WTC11 (cell line): Measurements from ENCODE around the gene XIRP2. TPM values are rescaled to one million over a fixed set of nuclear protein-coding genes. Genes with fewer than 3 reads are reported as not detected.

Experiments
- ATAC-seq: fragments of 200-7000 bp; cut with Tn5 transposase; 2 replicates; pipeline ENCODE4 v1.10.0; 2021; ENCODE audit warnings: mild to moderate bottlenecking, moderate library complexity
- CTCF ChIA-PET: fragments of 300-600 bp; sonication (Branson Sonifier 250); formaldehyde crosslinking; loops from one replicate; lab custom pipeline; 2021; ENCODE audit warnings: antibody characterized with exemption; lab: Charles Lee
- POLR2A ChIA-PET: fragments of 350-600 bp; sonication (Branson Sonifier 250); formaldehyde crosslinking; loops from one replicate; lab custom pipeline; 2021; ENCODE audit warnings: antibody characterized with exemption; lab: Charles Lee
- DNase-seq: peaks from one replicate; pipeline ENCODE4 v3.0.0; 2021; ENCODE audit warnings: low spot score
- H3K27ac Mint-ChIP-seq: 2 replicates; pipeline ENCODE4 v1.8.0; 2021; ENCODE audit warnings: mixed read lengths
- H3K27me3 Mint-ChIP-seq: 2 replicates; pipeline ENCODE4 v1.8.0; 2021; ENCODE audit warnings: low read depth, mild to moderate bottlenecking, moderate library complexity, mixed read lengths
- H3K36me3 Mint-ChIP-seq: 2 replicates; pipeline ENCODE4 v1.8.0; 2021; ENCODE audit warnings: mixed read lengths
- H3K4me1 Mint-ChIP-seq: 2 replicates; pipeline ENCODE4 v1.8.0; 2022; ENCODE audit warnings: mixed read lengths
- H3K4me3 Mint-ChIP-seq: 2 replicates; pipeline ENCODE4 v1.8.0; 2021; ENCODE audit warnings: mild to moderate bottlenecking, moderate library complexity, mixed read lengths
- H3K9me3 Mint-ChIP-seq: 2 replicates; pipeline ENCODE4 v1.8.0; 2021; ENCODE audit warnings: mixed read lengths
- AFF4 ChIP-seq: sonication (generic); formaldehyde crosslinking; IDR thresholded peaks from 2 replicates; pipeline ENCODE4 v1.8.1; 2023; ENCODE audit warnings: mild to moderate bottlenecking, missing genetic modification reagents, borderline replicate concordance
- AR ChIP-seq: fragments of 250-450 bp; sonication (Bioruptor Pico); IDR thresholded peaks from 2 replicates; pipeline ENCODE4 v1.9.0; 2021; ENCODE audit warnings: mild to moderate bottlenecking
- ATF1 ChIP-seq: sonication (generic); formaldehyde crosslinking; IDR thresholded peaks from 2 replicates; pipeline ENCODE4 v1.8.1; 2023; ENCODE audit warnings: mild to moderate bottlenecking, moderate library complexity, missing genetic modification reagents
- ATF2 ChIP-seq: sonication (generic); formaldehyde crosslinking; IDR thresholded peaks from 2 replicates; pipeline ENCODE4 v1.8.1; 2022; ENCODE audit warnings: low read depth, missing genetic modification reagents, borderline replicate concordance
- E2F4 ChIP-seq: sonication (generic); formaldehyde crosslinking; IDR thresholded peaks from 2 replicates; pipeline ENCODE4 v1.8.1; 2022; ENCODE audit warnings: low read depth, mild to moderate bottlenecking, moderate library complexity, missing genetic modification reagents, borderline replicate concordance
- FOXK1 ChIP-seq: sonication (generic); formaldehyde crosslinking; IDR thresholded peaks from 2 replicates; pipeline ENCODE4 v1.8.0; 2022; ENCODE audit warnings: mild to moderate bottlenecking, moderate library complexity, missing genetic modification reagents
- GABPB1 ChIP-seq: sonication (generic); formaldehyde crosslinking; IDR thresholded peaks from 2 replicates; pipeline ENCODE4 v1.8.1; 2023; ENCODE audit warnings: mild to moderate bottlenecking, missing genetic modification reagents
- HMGA2 ChIP-seq: fragments of 250-450 bp; sonication (Bioruptor Pico); IDR thresholded peaks from 2 replicates; pipeline ENCODE4 v1.4.0; 2021; ENCODE audit warnings: mild to moderate bottlenecking, moderate library complexity
- HMGXB4 ChIP-seq: sonication (generic); formaldehyde crosslinking; IDR thresholded peaks from 2 replicates; pipeline ENCODE4 v1.8.1; 2023; ENCODE audit warnings: mild to moderate bottlenecking, moderate library complexity, missing genetic modification reagents
- NFATC4 ChIP-seq: fragments of 250-450 bp; sonication (Bioruptor Pico); IDR thresholded peaks from 2 replicates; pipeline ENCODE4 v1.9.0; 2021; ENCODE audit warnings: mild to moderate bottlenecking
- NFE2L1 ChIP-seq: sonication (generic); formaldehyde crosslinking; IDR thresholded peaks from 2 replicates; pipeline ENCODE4 v1.8.1; 2023; ENCODE audit warnings: missing genetic modification reagents
- NR3C1 ChIP-seq: sonication (generic); formaldehyde crosslinking; conservative IDR thresholded peaks from 2 replicates; pipeline ENCODE4 v1.8.1; 2023; ENCODE audit warnings: low read depth, mild to moderate bottlenecking, missing genetic modification reagents
- PRDM15 ChIP-seq: sonication (generic); formaldehyde crosslinking; IDR thresholded peaks from 2 replicates; pipeline ENCODE4 v1.8.0; 2022; ENCODE audit warnings: missing genetic modification reagents
- PRRX2 ChIP-seq: fragments of 250-450 bp; sonication (Bioruptor Pico); IDR thresholded peaks from 2 replicates; pipeline ENCODE4 v1.8.0; 2021; ENCODE audit warnings: mild to moderate bottlenecking
- SP1 ChIP-seq: sonication (generic); formaldehyde crosslinking; conservative IDR thresholded peaks from 2 replicates; pipeline ENCODE4 v1.8.1; 2022; ENCODE audit warnings: missing genetic modification reagents
- TP53 ChIP-seq: sonication (generic); formaldehyde crosslinking; IDR thresholded peaks from 2 replicates; pipeline ENCODE4 v1.8.1; 2023; ENCODE audit warnings: mild to moderate bottlenecking, missing genetic modification reagents
- ZBTB43 ChIP-seq: sonication (generic); formaldehyde crosslinking; IDR thresholded peaks from 2 replicates; pipeline ENCODE4 v1.8.1; 2023; ENCODE audit warnings: mild to moderate bottlenecking, missing genetic modification reagents
- total RNA-seq: library from RNA; stranded (reverse); gene quantifications from 3 replicates; pipeline ENCODE4 v1.2.3, GENCODE V29; 2021

Gene XIRP2
- total RNA-seq, 1 experiment from 2014 or later, result 0.87 TPM

- POLR2A ChIA-PET, result no interaction called here
- no peak for TF ChIP-seq NFATC4 (CRISPR knock-in tag)
- TF ChIP-seq PRDM15 (CRISPR knock-in tag), result no peak
- no peak for TF ChIP-seq AFF4 (CRISPR knock-in tag)
- no peak for TF ChIP-seq HMGA2 (CRISPR knock-in tag)
- TF ChIP-seq PRRX2 (CRISPR knock-in tag), result no peak
- TF ChIP-seq TP53 (CRISPR knock-in tag), result no peak
- no peak for TF ChIP-seq NR3C1 (CRISPR knock-in tag)
- TF ChIP-seq ATF1 (CRISPR knock-in tag), result no peak
- no peak for TF ChIP-seq GABPB1 (CRISPR knock-in tag)
- TF ChIP-seq HMGXB4, result no peak
- TF ChIP-seq, all 79 proteins: peak for 0
- Mint-ChIP-seq H3K27ac (no peak overlapping the region), H3K27me3 (no peaks in the 10 kb centered on the region), H3K9me3 (peaks cover 5% of the 10 kb centered on the region), H3K4me1 (peaks cover 27% of the 10 kb centered on the region), H3K4me3 (no peak overlapping the region), H3K36me3 (no peaks in the 10 kb centered on the region)
- ATAC-seq (peak; percentile 26; the same call in 1 of the 2 replicates), DNase-seq (no peak)
- CTCF ChIA-PET, result no interaction called here
Measured at GRCh38 chr2:166972418-166972817, 84.1 kb downstream of the XIRP2 start.

- H3K27me3 Mint-ChIP-seq, result no peaks in the 10 kb centered on the region; the same call in 1 of the 2 replicates
- ChIA-PET POLR2A (no interaction called here), CTCF (no interaction called here)
- H3K4me1 Mint-ChIP-seq, result peaks cover 10% of the 10 kb centered on the region
- H3K4me3 Mint-ChIP-seq, result no peak overlapping the region
- DNase-seq (no peak), ATAC-seq (no peak)
- peaks cover 14% of the 10 kb centered on the region; the same call in 1 of the 2 replicates for H3K36me3 Mint-ChIP-seq
- H3K9me3 Mint-ChIP-seq, result peaks cover 19% of the 10 kb centered on the region
- no peak overlapping the region for H3K27ac Mint-ChIP-seq
- no peak for TF ChIP-seq SP1 (CRISPR knock-in tag)
- TF ChIP-seq E2F4, result no peak
- no peak for TF ChIP-seq ZBTB43 (CRISPR knock-in tag)
- TF ChIP-seq ATF2, result no peak
- TF ChIP-seq ATF1 (CRISPR knock-in tag), result no peak
- TF ChIP-seq NFE2L1 (CRISPR knock-in tag), result no peak
- TF ChIP-seq FOXK1, result no peak
- no peak for TF ChIP-seq TP53 (CRISPR knock-in tag)
- TF ChIP-seq AR (CRISPR knock-in tag), result no peak
Measured at GRCh38 chr2:166984188-166984587, 95.9 kb downstream of the XIRP2 start.
